Measurements from ENCODE around the gene NDUFB8.

Gene NDUFB8

GRCh38 chr10:100537475-100537874 lies 7.8 kb upstream of the NDUFB8 start:
- DNase-seq (ENCODE audit: low read depth in 2 of 2) = no peak

- DNase-seq (ENCODE audit: low read depth in 2 of 2) = peak; percentile 68 to 84
These were observed 6.2 kb upstream of the NDUFB8 start, which contains the start of gene HIF1AN for GRCh38 chr10:100535715-100536353. Gene HIF1AN (plus strand): TSS chr10:100535943. CDS start chr10:100535959, 16 bp downstream.

GRCh38 chr10:100535338-100535714 lies 5.7 kb upstream of the NDUFB8 start:
- DNase-seq (ENCODE audit: low read depth in 2 of 2) = no peak

- no peak for DNase-seq (ENCODE audit: low read depth in 2 of 2)
These were observed 5.1 kb upstream of the NDUFB8 start for GRCh38 chr10:100534726-100535125.

GRCh38 chr10:100531761-100532160 lies 2.1 kb upstream of the NDUFB8 start:
- no peak for DNase-seq (ENCODE audit: low read depth in 2 of 2)

GRCh38 chr10:100528921-100529474 lies 673 bp downstream of the NDUFB8 start:
- DNase-seq (ENCODE audit: low read depth in 2 of 2) = no peak

- no peak for DNase-seq (ENCODE audit: low read depth in 2 of 2)
These were observed 1.4 kb downstream of the NDUFB8 start for GRCh38 chr10:100528123-100528886.

- DNase-seq (ENCODE audit: low read depth in 2 of 2) = no peak
These were observed 5.0 kb downstream of the NDUFB8 start for GRCh38 chr10:100524638-100525037.

- DNase-seq (ENCODE audit: low read depth in 2 of 2) = no peak
These were observed 5.5 kb downstream of the NDUFB8 start for GRCh38 chr10:100524206-100524605.

GRCh38 chr10:100522945-100523344 lies 6.7 kb downstream of the NDUFB8 start:
- no peak for DNase-seq (ENCODE audit: low read depth in 2 of 2)

- no peak for DNase-seq (ENCODE audit: low read depth in 2 of 2)
These were observed 7.4 kb downstream of the NDUFB8 start for GRCh38 chr10:100522107-100522801.

GRCh38 chr10:100520811-100521210 lies 8.9 kb downstream of the NDUFB8 start:
- no peak for DNase-seq (ENCODE audit: low read depth in 2 of 2)

GRCh38 chr10:100519311-100520051 lies 10.2 kb downstream of the NDUFB8 start, which contains the start of gene SEC31B:
Gene SEC31B (minus strand): TSS chr10:100519861. CDS start chr10:100516952, 2,909 bp downstream.
- DNase-seq (ENCODE audit: low read depth in 2 of 2) = no peak

- no peak for DNase-seq (ENCODE audit: low read depth in 2 of 2)
These were observed 10.9 kb downstream of the NDUFB8 start for GRCh38 chr10:100518761-100519241.

GRCh38 chr10:100516847-100517246 lies 12.8 kb downstream of the NDUFB8 start:
- no peak for DNase-seq (ENCODE audit: low read depth in 2 of 2)

GRCh38 chr10:100515612-100516011 lies 14.1 kb downstream of the NDUFB8 start:
- no peak for DNase-seq (ENCODE audit: low read depth in 2 of 2)

- DNase-seq (ENCODE audit: low read depth in 2 of 2) = peak; percentile 38 to 56
These were observed 18.9 kb downstream of the NDUFB8 start for GRCh38 chr10:100510533-100511308.

GRCh38 chr10:100509241-100509840 lies 20.3 kb downstream of the NDUFB8 start:
- peak; percentile 32 to 47 for DNase-seq (ENCODE audit: low read depth in 2 of 2)

GRCh38 chr10:100508691-100509150 lies 20.9 kb downstream of the NDUFB8 start:
- no peak for DNase-seq (ENCODE audit: low read depth in 2 of 2)

- DNase-seq (ENCODE audit: low read depth in 2 of 2) = no peak
These were observed 21.4 kb downstream of the NDUFB8 start for GRCh38 chr10:100508266-100508665.

Measured in stimulated activated CD8-positive, alpha-beta memory T cell treated with anti-CD3 and anti-CD28 coated beads, Interleukin-15, amount 100 ng/mL, for 4 hours (primary cell).